CD4-positive, alpha-beta T cell (primary cell): ENCODE data around the gene CDC5L. TPM values are rescaled to one million over a fixed set of nuclear protein-coding genes. Genes with fewer than 3 reads are reported as not detected.

Source experiments
- ATAC-seq: fragments of 200-7000 bp; cut with Tn5 transposase; one replicate; pipeline ENCODE4 v1.10.0; 2022; ENCODE audit warnings: mild to moderate bottlenecking; ENCODE audit not compliant: poor library complexity
- CTCF ChIA-PET: fragments of 350-600 bp; sonication (Branson Sonifier 250); formaldehyde crosslinking; loops from one replicate; lab custom pipeline; 2021; ENCODE audit warnings: antibody characterized with exemption, inconsistent platforms; lab: Charles Lee
- POLR2A ChIA-PET: fragments of 350-600 bp; sonication (Branson Sonifier 250); formaldehyde crosslinking; loops from one replicate; lab custom pipeline; 2021; ENCODE audit warnings: antibody characterized with exemption, inconsistent platforms; lab: Charles Lee
- DNase-seq, 14 experiments: peaks; one replicate each; pipeline ENCODE4 v3.0.0-alpha.2; 2013 to 2020; ENCODE audit warnings: mixed read lengths in 2 of 14
- H3K27ac ChIP-seq, 2 donors: one replicate each; pipeline versions ENCODE4 v1.5.1 to v1.7.0; 2013; ENCODE audit warnings: low read length in 2 of 2, low read depth in 1 of 2, mild to moderate bottlenecking in 1 of 2
- H3K27me3 ChIP-seq, 2 experiments: 1 replicate in 1 of 2; 2 replicates in 1 of 2; pipeline versions ENCODE4 v1.6.1 to v1.7.0; 2013; ENCODE audit warnings: low read length in 2 of 2, control low read depth in 1 of 2, mild to moderate bottlenecking in 1 of 2, moderate library complexity in 1 of 2; ENCODE audit not compliant: insufficient read depth in 2 of 2, control insufficient read depth in 1 of 2
- H3K36me3 ChIP-seq: one replicate; pipeline ENCODE4 v1.6.1; 2013; ENCODE audit warnings: low read length, control low read depth; ENCODE audit not compliant: insufficient read depth
- H3K4me1 ChIP-seq: one replicate; pipeline ENCODE4 v1.6.1; 2013; ENCODE audit warnings: low read length, control low read depth; ENCODE audit not compliant: insufficient read depth
- H3K4me3 ChIP-seq: one replicate; pipeline ENCODE4 v1.5.1; 2013; ENCODE audit warnings: mild to moderate bottlenecking, low read length, moderate library complexity
- H3K9me3 ChIP-seq, 2 experiments: 1 replicate in 1 of 2; 2 replicates in 1 of 2; pipeline versions ENCODE4 v1.6.1 to v1.7.0; 2013; ENCODE audit warnings: low read length in 2 of 2, mild to moderate bottlenecking in 2 of 2, control low read depth in 1 of 2, moderate library complexity in 1 of 2; ENCODE audit not compliant: control insufficient read depth in 1 of 2, insufficient read depth in 1 of 2
- H3K27ac Mint-ChIP-seq: one replicate; pipeline ENCODE4 v1.8.0; 2020; ENCODE audit warnings: mixed read lengths
- H3K27me3 Mint-ChIP-seq: one replicate; pipeline ENCODE4 v1.8.0; 2021; ENCODE audit warnings: mixed read lengths
- H3K36me3 Mint-ChIP-seq: one replicate; pipeline ENCODE4 v1.8.0; 2021; ENCODE audit warnings: low read depth, mixed read lengths
- H3K4me1 Mint-ChIP-seq: one replicate; pipeline ENCODE4 v1.8.0; 2021; ENCODE audit warnings: low read depth, mixed read lengths
- H3K4me3 Mint-ChIP-seq: one replicate; pipeline ENCODE4 v1.8.0; 2020; ENCODE audit warnings: mild to moderate bottlenecking, mixed read lengths
- H3K9me3 Mint-ChIP-seq: one replicate; pipeline ENCODE4 v1.8.0; 2020; ENCODE audit warnings: mixed read lengths
- intact Hi-C, 2 experiments: fragments of 100-400 bp; cut with DNase I in 1 of 2; cut with micrococcal nuclease in 1 of 2; formaldehyde crosslinking; loops; one replicate each; pipeline versions ENCODE4 v1.15.1 to v1.9.0; 2023 to 2025; cut with DNase I, micrococcal nuclease
- total RNA-seq, 174 experiments: library from RNA in 2 of 174; stranded (reverse) in 2 of 174; gene quantifications; one replicate each; pipeline ENCODE4 v1.2.3 and lab custom pipeline; 2021 to 2026
- TF ChIP-seq, protein P1 (sequence below): fragments of 200-600 bp; IDR thresholded peaks from one replicate; pipeline ENCODE4 v1.8.0; 2022; ENCODE audit warnings: antibody characterized with exemption, mild to moderate bottlenecking

Gene CDC5L
- total RNA-seq, 2 experiments from 2014 or later = 18.9 to 19.9 TPM

DNA sequence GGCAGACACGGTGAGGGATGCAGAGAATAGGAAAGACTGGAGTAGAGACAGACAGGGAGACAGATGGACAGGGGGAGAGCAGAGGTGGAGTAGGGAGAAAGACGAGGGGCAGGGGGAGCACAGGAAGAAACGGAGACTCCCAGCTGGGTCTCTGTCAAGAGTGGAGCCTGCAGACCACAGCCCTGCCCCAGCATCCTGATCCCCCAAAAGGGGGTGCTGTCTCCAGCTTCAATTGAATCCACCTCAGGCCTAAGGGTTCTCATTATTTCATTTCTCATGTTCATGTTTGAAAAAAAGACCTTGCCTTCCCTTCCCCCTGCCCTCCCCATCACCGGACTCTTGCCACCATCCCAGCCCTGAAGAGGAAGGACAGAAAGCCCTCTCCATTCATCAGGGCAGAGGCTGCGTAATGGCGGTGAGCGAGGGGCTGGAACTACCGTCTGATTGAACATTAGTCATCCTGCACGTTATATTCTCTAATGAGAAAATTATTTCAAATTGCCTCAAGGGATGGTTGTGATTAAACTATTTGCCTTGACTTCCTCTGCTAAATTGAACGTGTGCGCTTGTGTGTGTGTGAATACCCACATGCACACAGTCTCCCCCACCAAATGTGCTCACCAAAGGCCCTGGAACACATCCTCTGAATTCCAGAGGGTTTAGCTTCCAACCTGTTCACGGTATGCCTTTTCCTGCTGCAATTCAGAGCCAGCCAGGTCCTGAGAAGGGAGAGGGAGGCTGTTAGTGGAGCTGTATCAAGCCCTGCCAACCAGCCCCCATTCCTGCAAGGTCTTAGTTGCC lies 98.3 kb downstream of the CDC5L start:
- DNase-seq (no peak), ATAC-seq (no peak)
- no peaks in the 10 kb centered on the region for H3K36me3 Mint-ChIP-seq
- H3K27me3 Mint-ChIP-seq = peaks cover 23% of the 10 kb centered on the region
- intact Hi-C loops = no loop called here
- H3K4me1 Mint-ChIP-seq = no peaks in the 10 kb centered on the region
- H3K4me3 ChIP-seq = no peak overlapping the region
- H3K9me3 Mint-ChIP-seq = no peaks in the 10 kb centered on the region
- H3K27me3 ChIP-seq = peaks cover 0 to 5% of the 10 kb centered on the region in 2 experiments
- H3K4me3 Mint-ChIP-seq = no peak overlapping the region
- H3K9me3 ChIP-seq = no peaks in the 10 kb centered on the region
- CTCF ChIA-PET = no interaction called here
- H3K27ac Mint-ChIP-seq = no peak overlapping the region
- H3K4me1 ChIP-seq = no peaks in the 10 kb centered on the region
- POLR2A ChIA-PET = no interaction called here
- H3K27ac ChIP-seq = no peak overlapping the region
- TF ChIP-seq, protein P1, sequence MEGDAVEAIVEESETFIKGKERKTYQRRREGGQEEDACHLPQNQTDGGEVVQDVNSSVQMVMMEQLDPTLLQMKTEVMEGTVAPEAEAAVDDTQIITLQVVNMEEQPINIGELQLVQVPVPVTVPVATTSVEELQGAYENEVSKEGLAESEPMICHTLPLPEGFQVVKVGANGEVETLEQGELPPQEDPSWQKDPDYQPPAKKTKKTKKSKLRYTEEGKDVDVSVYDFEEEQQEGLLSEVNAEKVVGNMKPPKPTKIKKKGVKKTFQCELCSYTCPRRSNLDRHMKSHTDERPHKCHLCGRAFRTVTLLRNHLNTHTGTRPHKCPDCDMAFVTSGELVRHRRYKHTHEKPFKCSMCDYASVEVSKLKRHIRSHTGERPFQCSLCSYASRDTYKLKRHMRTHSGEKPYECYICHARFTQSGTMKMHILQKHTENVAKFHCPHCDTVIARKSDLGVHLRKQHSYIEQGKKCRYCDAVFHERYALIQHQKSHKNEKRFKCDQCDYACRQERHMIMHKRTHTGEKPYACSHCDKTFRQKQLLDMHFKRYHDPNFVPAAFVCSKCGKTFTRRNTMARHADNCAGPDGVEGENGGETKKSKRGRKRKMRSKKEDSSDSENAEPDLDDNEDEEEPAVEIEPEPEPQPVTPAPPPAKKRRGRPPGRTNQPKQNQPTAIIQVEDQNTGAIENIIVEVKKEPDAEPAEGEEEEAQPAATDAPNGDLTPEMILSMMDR = no peak
- H3K36me3 ChIP-seq = no peaks in the 10 kb centered on the region

DNA sequence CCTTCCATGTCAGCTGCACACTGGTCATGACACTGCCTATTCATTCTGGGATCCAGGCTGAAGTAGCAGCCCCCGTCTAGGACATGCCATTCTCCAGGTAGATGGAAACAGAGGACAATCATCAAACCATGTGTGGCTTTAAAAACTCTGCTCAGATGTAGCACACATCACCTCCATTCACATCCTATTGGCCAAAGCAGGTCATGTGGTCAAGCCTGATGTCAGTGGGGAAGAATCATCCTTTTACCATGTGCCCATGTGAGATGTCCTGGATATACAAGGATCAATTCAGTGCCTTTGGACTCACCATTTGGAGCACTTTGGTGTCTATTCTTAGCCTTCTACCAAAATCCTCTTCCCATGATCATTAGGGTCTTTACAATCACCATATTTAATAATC lies 99.5 kb downstream of the CDC5L start:
- Histone ChIP-seq H3K4me1 (no peaks in the 10 kb centered on the region), H3K9me3 (no peaks in the 10 kb centered on the region), H3K27me3 (peaks cover 0 to 5% of the 10 kb centered on the region in 2 experiments), H3K4me3 (no peak overlapping the region), H3K36me3 (no peaks in the 10 kb centered on the region), H3K27ac (no peak overlapping the region)
- no peak for DNase-seq
- Mint-ChIP-seq H3K4me1 (no peaks in the 10 kb centered on the region), H3K9me3 (no peaks in the 10 kb centered on the region), H3K4me3 (no peak overlapping the region), H3K36me3 (no peaks in the 10 kb centered on the region), H3K27ac (no peak overlapping the region), H3K27me3 (peaks cover 23% of the 10 kb centered on the region)
- TF ChIP-seq, protein P1 = no peak
- ChIA-PET CTCF (no interaction called here), POLR2A (no interaction called here)
- intact Hi-C loops = no loop called here
- ATAC-seq = no peak

DNA sequence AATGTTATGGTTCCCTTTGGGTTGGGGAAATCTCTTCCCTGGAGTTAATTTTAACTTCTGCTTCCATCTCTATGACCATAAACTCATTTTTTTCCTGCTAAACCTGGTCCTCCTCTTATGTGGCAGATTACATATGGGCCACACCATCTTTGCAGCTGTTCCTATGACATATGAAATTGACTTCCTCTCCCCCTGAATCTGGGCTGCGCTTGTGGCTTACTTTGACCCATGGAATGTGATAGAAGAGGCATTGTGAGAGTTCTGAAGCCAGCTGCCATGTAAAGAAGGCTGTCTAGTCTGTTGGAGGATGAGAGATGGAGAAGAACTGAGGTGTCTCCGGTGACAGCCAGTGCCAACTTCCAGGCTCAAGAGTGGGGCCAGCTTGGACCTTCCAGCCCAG lies 100.1 kb downstream of the CDC5L start:
- Mint-ChIP-seq H3K27me3 (peaks cover 23% of the 10 kb centered on the region), H3K4me3 (no peak overlapping the region), H3K4me1 (no peaks in the 10 kb centered on the region), H3K27ac (no peak overlapping the region), H3K36me3 (no peaks in the 10 kb centered on the region), H3K9me3 (no peaks in the 10 kb centered on the region)
- H3K9me3 ChIP-seq = no peaks in the 10 kb centered on the region
- no peak overlapping the region for H3K27ac ChIP-seq
- CTCF ChIA-PET = no interaction called here
- POLR2A ChIA-PET = no interaction called here
- H3K27me3 ChIP-seq = peaks cover 0 to 5% of the 10 kb centered on the region in 2 experiments
- TF ChIP-seq, protein P1 = no peak
- intact Hi-C loops = no loop called here
- DNase-seq (no peak), ATAC-seq (no peak)
- H3K4me1 ChIP-seq = no peaks in the 10 kb centered on the region
- no peaks in the 10 kb centered on the region for H3K36me3 ChIP-seq
- H3K4me3 ChIP-seq = no peak overlapping the region
